Measurements from ENCODE around the gene SNPH.

DNA sequence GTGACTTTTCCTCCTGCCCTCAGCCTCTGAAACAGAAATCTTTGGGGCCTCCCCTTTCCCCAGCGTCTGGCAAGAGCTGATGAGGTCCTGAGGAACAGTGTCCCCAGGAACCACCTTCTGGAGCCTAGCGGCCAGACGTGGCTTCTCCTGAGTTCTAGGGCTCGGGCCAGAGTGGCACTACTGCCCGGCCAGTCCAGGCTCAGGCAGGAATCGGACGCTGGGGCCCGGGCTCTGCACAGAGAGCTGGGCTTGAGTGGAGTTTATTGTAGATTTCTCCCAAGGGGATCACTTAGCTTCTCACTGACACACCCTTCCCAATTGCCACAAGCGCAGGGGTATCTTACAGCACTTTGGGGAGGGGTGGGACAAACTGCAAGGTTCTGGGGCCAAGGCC lies 42.6 kb downstream of the SNPH start:
- TF ChIP-seq, protein P1, sequence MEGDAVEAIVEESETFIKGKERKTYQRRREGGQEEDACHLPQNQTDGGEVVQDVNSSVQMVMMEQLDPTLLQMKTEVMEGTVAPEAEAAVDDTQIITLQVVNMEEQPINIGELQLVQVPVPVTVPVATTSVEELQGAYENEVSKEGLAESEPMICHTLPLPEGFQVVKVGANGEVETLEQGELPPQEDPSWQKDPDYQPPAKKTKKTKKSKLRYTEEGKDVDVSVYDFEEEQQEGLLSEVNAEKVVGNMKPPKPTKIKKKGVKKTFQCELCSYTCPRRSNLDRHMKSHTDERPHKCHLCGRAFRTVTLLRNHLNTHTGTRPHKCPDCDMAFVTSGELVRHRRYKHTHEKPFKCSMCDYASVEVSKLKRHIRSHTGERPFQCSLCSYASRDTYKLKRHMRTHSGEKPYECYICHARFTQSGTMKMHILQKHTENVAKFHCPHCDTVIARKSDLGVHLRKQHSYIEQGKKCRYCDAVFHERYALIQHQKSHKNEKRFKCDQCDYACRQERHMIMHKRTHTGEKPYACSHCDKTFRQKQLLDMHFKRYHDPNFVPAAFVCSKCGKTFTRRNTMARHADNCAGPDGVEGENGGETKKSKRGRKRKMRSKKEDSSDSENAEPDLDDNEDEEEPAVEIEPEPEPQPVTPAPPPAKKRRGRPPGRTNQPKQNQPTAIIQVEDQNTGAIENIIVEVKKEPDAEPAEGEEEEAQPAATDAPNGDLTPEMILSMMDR (IDR thresholded peaks at IDR 0.05; ENCODE audit: insufficient read depth, low read length) = no peak
- TF ChIP-seq POLR2AphosphoS5 (IDR thresholded peaks at IDR 0.05; ENCODE audit: low read depth) = no peak

Data from HL-60 (cell line).